Activated T-helper 17 cell treated with anti-CD3 and anti-CD28 coated beads, Interleukin-2, amount 50 U/mL, for 72 hours (primary cell): ENCODE data around the gene TLK2. TPM values are rescaled to one million over a fixed set of nuclear protein-coding genes. Genes with fewer than 3 reads are reported as not detected.
"Not testable (repeated sequence)": the region's sequence is repeated elsewhere in the genome, so short reads cannot be mapped to it uniquely, and the experiment has no call there.

ENCODE experiments used
- ATAC-seq: fragments of 150-1000 bp; cut with Tn5 transposase; replicated peaks from 2 replicates; pipeline ENCODE4 v1.10.0; 2021; ENCODE audit warnings: mild to moderate bottlenecking, moderate library complexity
- H3K27ac Mint-ChIP-seq: one replicate; pipeline ENCODE4 v1.8.0; 2022; ENCODE audit warnings: mixed read lengths
- H3K27me3 Mint-ChIP-seq: one replicate; pipeline ENCODE4 v1.8.0; 2022; ENCODE audit warnings: mixed read lengths
- H3K36me3 Mint-ChIP-seq: one replicate; pipeline ENCODE4 v1.8.0; 2022; ENCODE audit warnings: low read depth, mild to moderate bottlenecking, mixed read lengths
- H3K4me1 Mint-ChIP-seq: one replicate; pipeline ENCODE4 v1.8.0; 2022; ENCODE audit warnings: mixed read lengths
- H3K4me3 Mint-ChIP-seq: one replicate; pipeline ENCODE4 v1.8.0; 2022; ENCODE audit warnings: mild to moderate bottlenecking, mixed read lengths
- H3K9me3 Mint-ChIP-seq: one replicate; pipeline ENCODE4 v1.8.0; 2022; ENCODE audit warnings: mixed read lengths
- total RNA-seq, 2 donors: library from RNA; stranded (reverse); gene quantifications; one replicate each; pipeline ENCODE4 v1.2.3, GENCODE V29; 2022

TLK2 gene
- total RNA-seq, 2 donors from 2014 or later = 42.5 to 43.9 TPM

DNA sequence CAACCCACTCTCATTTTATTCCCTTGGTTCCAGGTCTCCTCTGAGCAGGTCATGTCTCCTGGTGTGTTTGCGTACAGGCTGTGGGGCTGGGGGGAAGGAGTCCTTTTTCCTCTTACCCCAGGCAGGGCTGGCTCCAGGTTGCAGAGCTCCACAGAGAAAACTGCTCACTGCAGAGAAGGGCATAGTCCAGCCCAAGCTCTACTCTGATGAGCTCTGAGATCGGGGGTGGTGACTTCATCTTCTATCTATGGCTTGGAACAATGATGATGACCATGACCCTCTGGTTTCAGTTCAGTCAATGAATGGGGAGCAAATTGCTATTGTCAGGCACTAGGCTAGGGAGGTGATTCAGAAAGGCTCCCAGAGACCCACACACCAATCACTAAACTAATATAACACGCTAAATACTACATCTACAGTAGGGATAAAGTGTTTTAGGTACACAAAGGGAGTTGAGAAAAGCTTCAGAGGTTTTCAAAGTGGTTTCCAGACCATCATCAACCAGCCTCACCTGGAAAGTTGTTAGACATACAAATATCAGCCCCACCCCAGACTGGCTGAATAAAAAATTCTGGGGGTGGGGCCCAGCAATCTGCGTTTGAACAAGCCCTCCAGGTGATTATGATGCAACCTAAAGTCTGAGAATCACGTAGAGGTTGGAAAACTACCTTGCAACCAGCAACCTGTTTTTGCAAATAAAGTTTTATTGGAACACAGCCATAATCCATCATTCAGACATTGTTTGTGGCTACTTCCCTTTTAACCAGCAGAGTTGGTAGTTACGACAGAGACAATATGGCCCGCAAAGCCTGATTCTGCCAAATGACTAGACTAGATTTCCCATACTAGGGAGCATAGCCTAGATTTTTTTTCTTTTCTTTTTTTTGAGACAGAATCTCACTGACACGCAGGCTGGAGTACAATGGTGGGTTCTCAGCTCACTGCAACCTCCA lies 5.3 kb upstream of the TLK2 start:
- H3K27ac Mint-ChIP-seq, H3K4me3 Mint-ChIP-seq, H3K36me3 Mint-ChIP-seq, ATAC-seq, H3K9me3 Mint-ChIP-seq, H3K27me3 Mint-ChIP-seq, H3K4me1 Mint-ChIP-seq: not testable (repeated sequence)

DNA sequence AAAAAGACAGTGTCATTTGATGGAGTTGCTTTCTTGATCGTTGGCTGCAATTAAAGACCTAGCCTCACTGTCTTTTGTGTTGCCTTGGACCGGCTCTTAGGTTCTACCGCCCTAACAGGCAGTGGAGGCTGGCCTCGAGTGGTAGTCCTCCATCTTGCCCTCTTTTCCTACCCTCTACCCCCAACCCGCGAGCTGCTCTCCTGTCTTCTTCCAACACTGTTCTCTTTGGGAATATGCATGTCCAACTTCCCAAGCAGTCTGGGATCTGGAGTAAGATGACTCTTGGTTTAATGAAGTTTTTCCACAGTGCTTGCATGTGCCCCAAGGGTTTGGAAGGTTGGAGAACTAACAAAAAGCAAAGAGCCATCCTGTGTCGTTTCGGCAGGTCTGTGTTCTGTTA lies 1.5 kb upstream of the TLK2 start:
- peak overlapping the region; percentile 73 for H3K4me3 Mint-ChIP-seq
- not testable (repeated sequence) for H3K27me3 Mint-ChIP-seq, H3K9me3 Mint-ChIP-seq, ATAC-seq
- peaks cover 24% of the 10 kb centered on the region for H3K36me3 Mint-ChIP-seq
- peak overlapping the region; percentile 66 for H3K27ac Mint-ChIP-seq
- peaks cover 14% of the 10 kb centered on the region for H3K4me1 Mint-ChIP-seq

DNA sequence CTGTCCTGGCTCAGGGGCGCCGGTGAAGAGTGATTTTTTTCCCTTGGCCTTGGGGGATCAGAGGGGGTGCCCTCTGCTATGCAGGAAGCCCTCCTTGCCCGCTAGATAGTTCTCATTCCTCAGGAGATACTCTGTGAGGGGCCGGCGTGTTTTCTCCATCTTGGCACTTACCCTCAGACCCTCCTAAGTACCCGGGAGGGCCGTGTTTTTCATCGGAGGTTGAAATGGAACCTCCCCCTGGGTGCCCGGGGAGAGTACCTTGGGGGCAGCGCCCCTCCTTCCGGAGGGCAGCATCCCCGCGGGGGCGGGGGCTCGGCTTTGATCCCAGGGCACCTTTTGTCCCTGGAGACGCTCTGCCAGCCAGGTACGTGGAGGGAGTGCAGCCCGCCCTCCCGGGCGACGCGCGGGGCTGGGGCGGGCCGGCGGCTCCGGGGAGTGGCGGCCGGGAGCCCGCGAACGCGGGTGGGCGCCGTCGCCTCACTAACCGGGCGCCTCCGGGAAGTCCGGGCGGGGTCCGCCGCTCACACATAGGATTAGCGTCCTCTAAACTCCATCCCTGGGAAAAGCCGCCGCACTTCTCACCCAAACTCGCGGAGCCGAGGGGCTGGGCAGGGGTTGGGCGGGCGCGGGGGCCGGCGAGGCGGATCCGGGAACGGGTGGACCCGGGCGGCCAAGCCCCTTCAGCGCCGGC lies 762 bp upstream of the TLK2 start:
- not testable (repeated sequence) for H3K27me3 Mint-ChIP-seq, H3K9me3 Mint-ChIP-seq
- Mint-ChIP-seq H3K27ac (peak overlapping the region; percentile 66), H3K4me3 (peak overlapping the region; percentile 73), H3K4me1 (peaks cover 14% of the 10 kb centered on the region), H3K36me3 (peaks cover 32% of the 10 kb centered on the region)
- ATAC-seq = peak; percentile 35

DNA sequence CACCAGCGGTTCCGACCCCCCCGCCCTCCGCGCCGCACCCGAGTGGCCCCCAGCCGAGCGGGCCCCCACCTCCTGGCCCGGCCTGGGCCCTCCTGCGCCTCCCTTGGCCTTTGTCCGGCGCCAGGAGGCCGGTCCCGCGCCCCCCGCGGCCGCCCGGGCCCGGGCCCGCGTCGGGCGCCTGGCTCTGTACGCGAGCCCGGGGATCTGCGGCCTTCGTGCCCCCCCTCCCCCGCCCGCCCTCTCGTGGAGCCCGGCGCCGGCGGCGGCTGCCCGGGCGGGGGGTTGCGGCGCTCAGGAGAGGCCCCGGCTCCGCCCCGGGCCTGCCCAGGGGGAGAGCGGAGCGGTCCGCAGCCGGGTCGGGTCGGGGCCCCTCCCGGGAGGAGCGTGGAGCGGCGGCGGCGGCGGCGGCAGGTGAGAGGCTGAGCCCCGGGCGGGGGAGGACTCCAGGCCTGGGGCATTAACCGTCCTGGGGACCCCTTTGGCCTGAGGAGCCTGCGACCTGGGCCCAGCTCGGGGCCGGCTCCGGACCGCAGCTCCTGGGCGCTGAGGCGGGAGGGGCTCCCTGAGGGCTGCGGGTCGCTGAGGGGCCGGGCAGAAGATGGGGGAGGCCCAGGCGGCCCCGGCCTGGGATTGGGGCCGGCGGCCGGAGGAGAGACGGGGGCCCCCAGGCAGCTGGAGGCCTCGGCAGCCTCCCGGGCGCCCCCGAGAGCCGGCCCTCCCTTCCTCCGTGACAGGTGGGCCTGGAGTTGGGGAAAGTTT lies 434 bp downstream of the TLK2 start:
- H3K36me3 Mint-ChIP-seq = peaks cover 44% of the 10 kb centered on the region
- peak; percentile 38 for ATAC-seq
- H3K27me3 Mint-ChIP-seq, H3K9me3 Mint-ChIP-seq: not testable (repeated sequence)
- H3K4me3 Mint-ChIP-seq = peak overlapping the region; percentile 87
- peak overlapping the region; percentile 97 for H3K27ac Mint-ChIP-seq
- peaks cover 14% of the 10 kb centered on the region for H3K4me1 Mint-ChIP-seq

DNA sequence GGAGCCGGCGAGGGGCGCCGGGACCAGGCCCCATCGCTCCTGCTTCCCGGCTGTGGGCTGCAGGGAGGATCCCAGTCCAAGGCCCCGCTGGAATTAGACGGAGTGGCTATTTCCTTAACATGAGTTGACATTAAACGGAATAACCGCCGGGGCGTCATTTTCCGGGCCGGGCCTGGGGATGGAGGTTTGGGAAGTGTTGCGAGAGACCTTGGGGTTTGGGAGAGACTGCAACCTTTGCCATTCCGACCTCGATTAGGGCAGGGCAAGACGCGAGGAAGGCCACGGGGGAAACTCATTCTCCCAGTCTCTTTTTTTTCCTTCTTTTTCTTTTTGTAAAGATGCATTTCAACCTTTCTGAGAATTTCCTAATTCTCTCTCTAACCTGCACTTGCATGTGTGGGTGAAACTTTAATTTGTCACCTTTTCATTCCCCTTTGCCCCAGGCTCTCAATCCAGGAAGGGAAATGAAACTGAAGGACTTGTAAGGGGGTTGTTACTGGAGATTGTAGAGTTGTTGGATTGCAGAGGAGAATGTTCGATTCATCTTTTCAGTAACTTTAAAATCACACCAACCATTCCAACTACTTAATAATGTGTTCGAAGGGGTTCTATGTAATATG lies 1.1 kb downstream of the TLK2 start:
- not testable (repeated sequence) for H3K27me3 Mint-ChIP-seq, ATAC-seq, H3K9me3 Mint-ChIP-seq
- H3K27ac Mint-ChIP-seq = peak overlapping the region; percentile 97
- H3K36me3 Mint-ChIP-seq = peaks cover 50% of the 10 kb centered on the region
- H3K4me1 Mint-ChIP-seq = peaks cover 14% of the 10 kb centered on the region
- H3K4me3 Mint-ChIP-seq = peak overlapping the region; percentile 87

DNA sequence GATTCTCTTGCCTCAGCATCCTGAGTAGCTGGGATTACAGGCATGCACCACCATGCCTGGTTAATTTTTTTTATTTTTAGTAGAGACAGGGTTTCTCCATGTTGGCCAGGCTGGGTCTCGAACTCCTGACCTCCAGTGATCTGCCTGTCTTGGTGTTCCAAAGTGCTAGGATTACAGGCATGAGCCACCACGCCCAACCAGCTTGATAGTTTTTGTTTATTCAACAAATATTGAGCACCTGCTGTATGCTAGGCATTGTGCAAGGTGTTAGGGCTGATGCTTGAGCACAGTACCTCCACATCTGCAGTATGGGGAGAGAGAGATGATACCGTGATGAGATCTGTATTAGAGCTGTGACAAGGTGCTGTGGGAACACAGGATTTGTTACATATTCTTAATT lies 3.9 kb downstream of the TLK2 start:
- peak overlapping the region; percentile 13 for H3K27ac Mint-ChIP-seq

DNA sequence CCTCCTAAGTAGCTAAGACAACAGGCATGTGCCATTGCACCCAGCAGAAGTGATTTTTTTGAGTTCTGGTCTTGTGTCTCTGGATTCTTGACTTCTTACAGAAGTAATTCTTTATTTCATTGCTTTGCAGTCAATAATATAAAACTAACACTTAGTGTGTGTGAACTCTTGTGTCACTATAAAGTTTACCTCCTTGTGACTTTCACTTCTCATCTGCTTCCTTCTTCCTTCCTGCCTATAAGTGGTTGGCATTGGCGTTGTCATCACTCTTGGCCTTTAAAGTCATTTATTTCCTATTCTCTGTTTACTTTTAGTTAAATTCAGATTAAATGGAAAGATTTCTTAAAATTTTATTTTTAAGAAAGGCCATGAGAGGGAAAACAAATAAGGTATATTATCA lies 12.4 kb downstream of the TLK2 start:
- H3K4me3 Mint-ChIP-seq, H3K4me1 Mint-ChIP-seq, H3K27me3 Mint-ChIP-seq, H3K9me3 Mint-ChIP-seq, ATAC-seq, H3K27ac Mint-ChIP-seq: not testable (repeated sequence)
- H3K36me3 Mint-ChIP-seq = peaks cover 61% of the 10 kb centered on the region

More for the DNA sequence above, 3.9 kb downstream of the TLK2 start:
- H3K9me3 Mint-ChIP-seq, H3K27me3 Mint-ChIP-seq, H3K4me3 Mint-ChIP-seq, H3K4me1 Mint-ChIP-seq, ATAC-seq: not testable (repeated sequence)
- H3K36me3 Mint-ChIP-seq = peaks cover 77% of the 10 kb centered on the region

DNA sequence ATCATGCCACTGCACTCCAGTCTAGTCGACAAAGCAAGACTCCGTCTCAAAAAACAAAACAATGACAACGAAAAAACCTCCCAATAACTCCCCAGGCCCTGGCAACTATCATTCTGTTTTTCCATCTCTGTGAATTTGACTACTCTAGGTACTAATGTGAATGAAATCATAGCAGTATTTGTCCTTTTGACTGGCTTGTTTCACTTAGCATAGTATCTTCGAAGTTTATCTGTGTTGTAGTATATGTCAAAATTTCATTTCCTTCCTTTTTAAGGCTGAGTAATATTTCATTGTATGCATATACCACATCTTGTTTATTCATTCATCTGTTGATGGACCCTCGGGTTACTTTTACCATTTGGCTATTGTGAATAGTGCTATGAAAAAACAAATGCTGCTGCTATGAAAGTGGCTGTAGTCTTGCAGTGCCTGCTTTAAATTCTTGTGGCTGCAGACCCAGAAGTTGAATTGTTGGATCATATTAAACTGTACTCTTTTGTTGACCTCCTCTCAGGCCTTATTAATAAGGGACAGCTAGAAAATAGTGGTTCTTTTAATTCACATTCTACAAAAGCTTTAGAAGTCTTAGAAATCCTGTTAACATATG lies 14.5 kb downstream of the TLK2 start:
- H3K27me3 Mint-ChIP-seq, H3K9me3 Mint-ChIP-seq, H3K27ac Mint-ChIP-seq, H3K4me3 Mint-ChIP-seq, H3K4me1 Mint-ChIP-seq: not testable (repeated sequence)
- ATAC-seq = peak; percentile 37
- peaks cover 45% of the 10 kb centered on the region for H3K36me3 Mint-ChIP-seq

DNA sequence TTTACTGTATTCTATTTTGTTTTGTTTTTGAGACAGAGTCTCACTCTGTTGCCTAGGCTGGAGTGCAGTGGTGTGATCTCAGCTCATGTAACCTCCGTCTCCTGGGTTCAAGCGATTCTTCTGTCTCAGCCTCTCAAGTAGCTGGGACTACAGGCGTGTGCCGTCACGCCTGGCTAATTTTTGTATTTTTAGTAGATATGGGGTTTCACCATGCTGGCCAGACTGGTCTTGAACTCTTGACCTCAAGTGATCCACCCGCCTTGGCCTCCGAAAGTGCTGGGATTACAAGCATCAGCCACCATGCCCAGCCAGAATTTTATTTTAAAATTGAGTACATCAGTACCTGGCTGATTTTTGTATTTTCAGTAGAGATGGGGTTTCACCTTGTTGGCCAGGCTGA lies 15.4 kb downstream of the TLK2 start:
- H3K36me3 Mint-ChIP-seq = peaks cover 36% of the 10 kb centered on the region
- not testable (repeated sequence) for H3K27me3 Mint-ChIP-seq, H3K4me1 Mint-ChIP-seq, ATAC-seq, H3K9me3 Mint-ChIP-seq, H3K4me3 Mint-ChIP-seq, H3K27ac Mint-ChIP-seq

DNA sequence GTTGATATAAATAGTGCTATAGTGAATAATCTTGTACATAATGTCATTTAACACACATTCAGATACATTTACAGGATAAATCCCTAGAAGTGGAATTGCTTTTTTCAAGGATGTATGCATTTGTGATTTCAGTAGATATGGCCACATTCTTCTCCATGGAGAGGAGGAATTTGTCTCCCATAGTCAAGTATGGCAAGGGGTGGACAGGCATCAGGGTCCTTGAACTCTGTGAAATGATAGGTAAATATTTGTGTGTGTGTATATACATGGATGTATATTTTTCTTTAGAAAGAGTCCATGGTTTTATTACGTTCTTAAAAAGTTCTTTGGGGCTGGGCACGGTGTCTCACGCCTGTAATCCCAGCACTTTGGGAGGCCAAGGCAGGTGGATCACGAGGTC lies 17.7 kb downstream of the TLK2 start:
- not testable (repeated sequence) for ATAC-seq, H3K9me3 Mint-ChIP-seq, H3K27me3 Mint-ChIP-seq, H3K4me3 Mint-ChIP-seq, H3K4me1 Mint-ChIP-seq, H3K27ac Mint-ChIP-seq
- H3K36me3 Mint-ChIP-seq = peaks cover 21% of the 10 kb centered on the region

DNA sequence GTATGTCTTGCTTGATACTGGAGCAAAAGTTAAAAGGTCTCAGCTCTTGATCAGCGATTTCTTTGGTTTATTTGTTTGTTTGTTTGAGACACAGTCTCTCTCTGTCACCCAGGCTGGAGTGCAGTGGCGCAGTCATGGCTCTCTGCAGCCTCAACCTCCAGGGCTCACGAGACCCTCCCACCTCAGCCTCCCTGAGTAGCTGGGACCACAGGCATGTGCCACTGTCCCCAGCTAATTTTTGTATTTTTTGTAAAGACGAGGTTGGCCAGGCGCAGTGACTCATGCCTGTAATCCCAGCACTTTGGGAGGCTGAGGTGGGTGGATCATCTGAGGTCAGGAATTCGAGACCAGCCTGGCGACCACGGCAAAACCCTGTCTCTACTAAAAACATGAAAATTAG lies 20.2 kb downstream of the TLK2 start:
- not testable (repeated sequence) for H3K27me3 Mint-ChIP-seq, H3K9me3 Mint-ChIP-seq, H3K27ac Mint-ChIP-seq, H3K36me3 Mint-ChIP-seq, ATAC-seq, H3K4me1 Mint-ChIP-seq, H3K4me3 Mint-ChIP-seq

DNA sequence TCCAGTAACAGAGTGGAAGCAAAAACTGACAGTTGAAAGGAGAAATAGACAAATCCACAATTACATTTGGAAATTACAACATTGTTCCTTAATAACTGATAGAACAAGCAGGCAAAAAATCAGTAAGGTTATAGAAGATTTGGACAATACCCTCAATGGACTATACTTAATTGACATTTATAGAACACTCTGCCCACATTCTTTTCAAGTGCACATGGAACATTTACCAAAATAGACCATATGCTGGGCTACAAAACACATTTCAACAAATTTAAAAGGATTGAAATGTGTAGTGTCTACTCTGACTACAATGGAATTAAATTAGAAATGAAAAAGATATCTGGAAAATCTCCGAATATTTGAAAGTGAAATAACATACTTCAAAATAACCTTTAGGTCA lies 21.8 kb downstream of the TLK2 start:
- H3K27me3 Mint-ChIP-seq, H3K36me3 Mint-ChIP-seq, ATAC-seq, H3K27ac Mint-ChIP-seq, H3K4me3 Mint-ChIP-seq, H3K9me3 Mint-ChIP-seq, H3K4me1 Mint-ChIP-seq: not testable (repeated sequence)

DNA sequence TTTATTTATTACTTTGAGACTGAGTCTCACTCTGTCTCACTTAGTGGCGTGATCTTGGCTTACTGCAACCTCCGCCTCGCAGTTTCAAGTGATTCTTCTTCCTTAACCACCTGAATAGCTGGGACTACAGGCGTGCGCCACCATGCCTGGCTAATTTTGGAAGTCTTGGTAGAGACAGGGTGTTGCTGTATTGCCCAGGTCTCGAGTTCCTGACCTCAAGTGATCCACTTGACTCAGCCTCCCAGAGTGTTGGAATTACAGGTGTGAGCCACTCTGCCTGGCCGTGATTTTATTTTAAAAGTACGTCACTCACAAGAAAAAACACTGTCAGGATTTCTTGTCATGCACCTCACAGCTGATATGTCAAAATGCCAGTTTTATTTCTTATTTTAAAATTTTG lies 26.2 kb downstream of the TLK2 start:
- H3K4me1 Mint-ChIP-seq, H3K27ac Mint-ChIP-seq, H3K9me3 Mint-ChIP-seq, H3K27me3 Mint-ChIP-seq, H3K4me3 Mint-ChIP-seq, ATAC-seq: not testable (repeated sequence)
- peaks cover 19% of the 10 kb centered on the region for H3K36me3 Mint-ChIP-seq
